ENCODE results near the gene BTBD6. TPM values are rescaled to one million over a fixed set of nuclear protein-coding genes. Genes with fewer than 3 reads are reported as not detected.

Gene BTBD6
- total and polyA plus RNA-seq, 12 donors, result 28.1 to 58.2 (median 32.7) TPM

- Histone ChIP-seq H3K27ac (peak overlapping the region in 5 of 10 donors; percentile 37 to 65 (median 51)), H3K27me3 (no peaks in the 10 kb centered on the region), H3K36me3 (peaks cover 0 to 42% (median 7%) of the 10 kb centered on the region in 9 donors), H3K9me3 (no peaks in the 10 kb centered on the region), H3K4me3 (no peak overlapping the region), H3K4me1 (peaks cover 24 to 44% (median 34%) of the 10 kb centered on the region in 9 donors)
- intact Hi-C loops (cut with DNase I), result loop anchor here in 2 of 10 donors (10.0 kb wide), 1 partner anchor 77 kb away; no protein-coding TSS in a partner anchor
- ATAC-seq (no peak), DNase-seq (no peak)
- TF ChIP-seq CTCF (IDR thresholded peaks at IDR 0.05), result no peak
- 87 to 89% methylated on average over 25 of the region's 25 CpGs for WGBS, 2 donors
These were observed 40.2 kb upstream of the BTBD6 start for GRCh38 chr14:105207996-105208737.

- WGBS, 2 donors, result 91% methylated on average over 12 of the region's 12 CpGs
These were observed 39.6 kb upstream of the BTBD6 start for GRCh38 chr14:105208738-105209075.

GRCh38 chr14:105209091-105209490, 39.2 kb upstream of the BTBD6 start:
- Histone ChIP-seq H3K4me1 (peaks cover 22 to 36% (median 30%) of the 10 kb centered on the region in 9 donors), H3K36me3 (peaks cover 0 to 50% (median 7%) of the 10 kb centered on the region in 9 donors), H3K9me3 (no peaks in the 10 kb centered on the region), H3K4me3 (no peak overlapping the region), H3K27ac (no peak overlapping the region), H3K27me3 (no peaks in the 10 kb centered on the region)
- no peak for TF ChIP-seq CTCF (IDR thresholded peaks at IDR 0.05)
- intact Hi-C loops (cut with DNase I), result loop anchor here in 2 of 10 donors (10.0 kb wide), 1 partner anchor 76 kb away; no protein-coding TSS in a partner anchor
- ATAC-seq (no peak), DNase-seq (no peak)
- WGBS, 2 donors, result 93 to 96% methylated on average over 8 of the region's 8 CpGs

More at GRCh38 chr14:105208738-105209075, 39.6 kb upstream of the BTBD6 start:
- Histone ChIP-seq H3K27me3 (no peaks in the 10 kb centered on the region), H3K27ac (no peak overlapping the region), H3K36me3 (peaks cover 0 to 48% (median 7%) of the 10 kb centered on the region in 9 donors), H3K9me3 (no peaks in the 10 kb centered on the region), H3K4me3 (no peak overlapping the region), H3K4me1 (peaks cover 23 to 40% (median 32%) of the 10 kb centered on the region in 9 donors)
- peak in 1 of 2 donors; percentile 13 for DNase-seq
- no peak for TF ChIP-seq CTCF (IDR thresholded peaks at IDR 0.05)
- no peak for ATAC-seq
- intact Hi-C loops (cut with DNase I), result loop anchor here in 2 of 10 donors (10.0 kb wide), 1 partner anchor 76 kb away; no protein-coding TSS in a partner anchor

GRCh38 chr14:105209646-105210045, 38.7 kb upstream of the BTBD6 start:
- ATAC-seq (no peak), DNase-seq (peak in 1 of 2 donors; percentile 11)
- no peaks in the 10 kb centered on the region for H3K9me3 ChIP-seq
- no peak overlapping the region for H3K4me3 ChIP-seq
- no peaks in the 10 kb centered on the region for H3K27me3 ChIP-seq
- intact Hi-C loops (cut with DNase I), result loop anchor here in 2 of 10 donors (10.0 kb wide), 2 partner anchors 55 to 75 kb away; no protein-coding TSS in a partner anchor
- no peak for TF ChIP-seq CTCF (IDR thresholded peaks at IDR 0.05)
- peaks cover 0 to 50% (median 7%) of the 10 kb centered on the region in 9 donors for H3K36me3 ChIP-seq
- H3K27ac ChIP-seq, result no peak overlapping the region
- peaks cover 16 to 30% (median 26%) of the 10 kb centered on the region in 9 donors for H3K4me1 ChIP-seq
- WGBS, 2 donors, result 90 to 95% methylated on average over 15 to 16 of the region's 16 CpGs
